ELR (cell line): Measurements from ENCODE around the gene DAP3.
A peak's percentile ranks its signal among the peaks of the same experiment; 100 is the strongest.

Source experiments
- DNase-seq: peaks from one replicate; pipeline ENCODE4 v3.0.0-alpha.2; 2015; ENCODE audit warnings: low read depth

Gene DAP3

DNA sequence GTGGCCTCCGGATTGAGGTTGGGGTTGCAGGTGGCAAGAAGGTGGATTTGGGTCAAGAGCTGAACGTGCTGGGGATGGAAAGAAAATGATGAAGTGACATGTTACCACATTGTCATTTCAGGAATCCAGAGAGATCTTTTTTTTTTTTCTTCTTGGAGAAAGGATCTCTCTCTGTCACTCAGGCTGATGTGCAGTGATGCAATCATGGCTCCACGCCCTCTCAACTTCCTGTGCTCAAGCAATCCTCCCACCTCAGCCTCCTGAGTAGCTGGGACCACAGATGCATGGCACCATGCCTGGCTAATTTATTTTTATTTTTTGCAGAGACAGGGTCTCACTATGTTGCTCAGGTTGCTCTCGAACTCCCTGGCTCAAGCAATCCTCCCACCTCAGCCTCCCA, 87.5 kb downstream of the DAP3 start:
- DNase-seq = peak; percentile 26

DNA sequence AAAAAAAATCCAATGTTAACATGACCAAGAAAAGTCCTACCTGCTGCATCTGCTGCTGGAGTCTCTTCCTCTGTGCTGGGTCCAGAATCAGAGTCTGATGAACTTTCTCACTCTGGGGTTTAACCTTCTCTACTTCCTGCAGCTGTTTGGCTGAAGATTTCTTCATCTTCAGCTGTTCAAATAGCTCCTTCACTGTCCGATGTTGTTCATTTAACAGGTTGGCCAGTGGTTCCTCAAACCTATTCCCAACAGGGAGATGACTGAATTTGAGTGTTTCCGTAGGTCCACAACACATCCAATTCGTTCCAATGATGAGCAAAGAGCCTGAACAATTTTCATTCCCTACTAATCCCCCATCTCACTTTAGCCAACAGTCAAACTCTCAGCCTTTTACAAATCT, 88.7 kb downstream of the DAP3 start:
- DNase-seq = no peak
